Type B pancreatic cell (in vitro differentiated cells): ENCODE results near the gene RHNO1. TPM values are rescaled to one million over a fixed set of nuclear protein-coding genes. Genes with fewer than 3 reads are reported as not detected.

Experiments
- DNase-seq: peaks from one replicate; pipeline ENCODE4 v3.0.0; 2021; ENCODE audit warnings: mixed read lengths; ENCODE audit not compliant: unreplicated experiment; ENCODE audit errors: extremely low spot score
- H3K27ac Mint-ChIP-seq: 2 replicates; pipeline ENCODE4 v1.8.0; 2021; ENCODE audit warnings: mild to moderate bottlenecking, mixed read lengths
- H3K27me3 Mint-ChIP-seq: 2 replicates; pipeline ENCODE4 v1.8.0; 2021; ENCODE audit warnings: mixed read lengths
- H3K36me3 Mint-ChIP-seq: 2 replicates; pipeline ENCODE4 v1.8.0; 2021; ENCODE audit warnings: mixed read lengths
- H3K4me1 Mint-ChIP-seq: one replicate; pipeline ENCODE4 v1.8.0; 2021; ENCODE audit warnings: mixed read lengths; ENCODE audit not compliant: unreplicated experiment
- H3K4me3 Mint-ChIP-seq: 2 replicates; pipeline ENCODE4 v1.8.0; 2021; ENCODE audit warnings: mild to moderate bottlenecking, mixed read lengths
- H3K9me3 Mint-ChIP-seq: 2 replicates; pipeline ENCODE4 v1.8.0; 2021; ENCODE audit warnings: mixed read lengths
- total RNA-seq: library from RNA; stranded (reverse); gene quantifications from 2 replicates; pipeline ENCODE4 v1.2.1, GENCODE V29; 2021; ENCODE audit warnings: low replicate concordance
- TF ChIP-seq, protein P1 (sequence below): fragments of 200-600 bp; sonication (generic); conservative IDR thresholded peaks from 2 replicates; pipeline ENCODE4 v1.5.0; 2021; ENCODE audit warnings: antibody characterized with exemption, mild to moderate bottlenecking

The RHNO1 gene
- total RNA-seq, 1 donor from 2014 or later = 46.8 TPM

- Mint-ChIP-seq H3K9me3 (no peaks in the 10 kb centered on the region), H3K4me3 (no peak overlapping the region), H3K27me3 (no peaks in the 10 kb centered on the region), H3K4me1 (no peaks in the 10 kb centered on the region), H3K36me3 (peaks cover 40% of the 10 kb centered on the region), H3K27ac (no peak overlapping the region)
- DNase-seq = no peak
- TF ChIP-seq, protein P1, sequence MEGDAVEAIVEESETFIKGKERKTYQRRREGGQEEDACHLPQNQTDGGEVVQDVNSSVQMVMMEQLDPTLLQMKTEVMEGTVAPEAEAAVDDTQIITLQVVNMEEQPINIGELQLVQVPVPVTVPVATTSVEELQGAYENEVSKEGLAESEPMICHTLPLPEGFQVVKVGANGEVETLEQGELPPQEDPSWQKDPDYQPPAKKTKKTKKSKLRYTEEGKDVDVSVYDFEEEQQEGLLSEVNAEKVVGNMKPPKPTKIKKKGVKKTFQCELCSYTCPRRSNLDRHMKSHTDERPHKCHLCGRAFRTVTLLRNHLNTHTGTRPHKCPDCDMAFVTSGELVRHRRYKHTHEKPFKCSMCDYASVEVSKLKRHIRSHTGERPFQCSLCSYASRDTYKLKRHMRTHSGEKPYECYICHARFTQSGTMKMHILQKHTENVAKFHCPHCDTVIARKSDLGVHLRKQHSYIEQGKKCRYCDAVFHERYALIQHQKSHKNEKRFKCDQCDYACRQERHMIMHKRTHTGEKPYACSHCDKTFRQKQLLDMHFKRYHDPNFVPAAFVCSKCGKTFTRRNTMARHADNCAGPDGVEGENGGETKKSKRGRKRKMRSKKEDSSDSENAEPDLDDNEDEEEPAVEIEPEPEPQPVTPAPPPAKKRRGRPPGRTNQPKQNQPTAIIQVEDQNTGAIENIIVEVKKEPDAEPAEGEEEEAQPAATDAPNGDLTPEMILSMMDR = no peak
Measured at GRCh38 chr12:2919249-2919648, 42.2 kb downstream of the RHNO1 start.

GRCh38 chr12:2922329-2922728 is 45.3 kb downstream of the RHNO1 start:
- Mint-ChIP-seq H3K4me3 (no peak overlapping the region), H3K9me3 (no peaks in the 10 kb centered on the region), H3K27ac (no peak overlapping the region), H3K27me3 (no peaks in the 10 kb centered on the region), H3K4me1 (no peaks in the 10 kb centered on the region), H3K36me3 (peaks cover 42% of the 10 kb centered on the region)
- TF ChIP-seq, protein P1 = no peak
- DNase-seq = no peak

- H3K4me3 Mint-ChIP-seq = no peak overlapping the region
- no peaks in the 10 kb centered on the region for H3K9me3 Mint-ChIP-seq
- DNase-seq = no peak
- TF ChIP-seq, protein P1 = no peak
- H3K4me1 Mint-ChIP-seq = no peaks in the 10 kb centered on the region
- H3K36me3 Mint-ChIP-seq = peaks cover 47% of the 10 kb centered on the region
- H3K27ac Mint-ChIP-seq = no peak overlapping the region
- no peaks in the 10 kb centered on the region for H3K27me3 Mint-ChIP-seq
Measured at GRCh38 chr12:2923057-2923456, 46.0 kb downstream of the RHNO1 start.

DNA sequence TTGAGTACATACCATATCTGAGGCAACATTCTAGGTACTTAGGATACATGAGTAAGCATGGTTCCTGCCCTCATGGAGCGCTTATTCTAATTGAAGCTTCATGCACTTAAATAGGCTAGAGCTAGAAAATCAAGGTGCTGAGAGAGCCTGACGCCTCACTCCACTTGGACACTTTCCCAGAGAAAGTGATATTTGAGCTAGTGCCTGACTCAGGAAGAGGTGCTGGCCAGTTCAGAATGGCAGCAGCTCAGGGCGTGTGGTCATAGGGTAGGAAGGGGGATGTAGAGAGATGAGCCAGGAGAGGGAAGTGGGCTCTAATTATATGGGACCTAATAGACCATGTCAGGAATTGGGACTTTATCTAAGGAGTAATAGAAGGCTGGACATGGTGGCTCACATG is 47.0 kb downstream of the RHNO1 start:
- Mint-ChIP-seq H3K4me3 (no peak overlapping the region), H3K4me1 (no peaks in the 10 kb centered on the region)

GRCh38 chr12:2925322-2925995 is 48.4 kb downstream of the RHNO1 start:
- TF ChIP-seq, protein P1 = no peak
- Mint-ChIP-seq H3K9me3 (no peaks in the 10 kb centered on the region), H3K27me3 (no peaks in the 10 kb centered on the region), H3K4me1 (no peaks in the 10 kb centered on the region), H3K27ac (no peak overlapping the region), H3K4me3 (no peak overlapping the region), H3K36me3 (peaks cover 44% of the 10 kb centered on the region)
- DNase-seq = no peak

More for the DNA sequence above, 47.0 kb downstream of the RHNO1 start:
- TF ChIP-seq, protein P1 = no peak
- Mint-ChIP-seq H3K9me3 (no peaks in the 10 kb centered on the region), H3K36me3 (peaks cover 47% of the 10 kb centered on the region), H3K27ac (no peak overlapping the region), H3K27me3 (no peaks in the 10 kb centered on the region)
- DNase-seq = no peak
